Caco-2 (cell line): ENCODE measurements around the gene DPP9. TPM values are rescaled to one million over a fixed set of nuclear protein-coding genes. Genes with fewer than 3 reads are reported as not detected.

ENCODE experiments used
- BruUV-seq: library from RNA; stranded (reverse); fragments of 400-500 nt; replicated peaks from 2 replicates; lab custom pipeline; 2021; lab: Mats Ljungman, UMichigan
- CTCF ChIA-PET: fragments of 300-600 bp; sonication (Branson Sonifier 250); formaldehyde crosslinking; loops from one replicate; lab custom pipeline; 2022; ENCODE audit warnings: antibody characterized with exemption; lab: Charles Lee
- POLR2A ChIA-PET: fragments of 300-600 bp; sonication (Branson Sonifier 250); formaldehyde crosslinking; loops from one replicate; lab custom pipeline; 2022; ENCODE audit warnings: antibody characterized with exemption; lab: Charles Lee
- DNase-seq, 2 experiments: peaks; one replicate each; pipeline versions ENCODE4 v3.0.0 to v3.0.0-alpha.2; 2020 to 2022
- H3K27me3 ChIP-seq: replicated peaks from 2 replicates; pipeline ENCODE4 v1.6.0; 2011; ENCODE audit warnings: low read length; ENCODE audit not compliant: control insufficient read depth, insufficient read depth
- H3K36me3 ChIP-seq: 2 replicates; pipeline ENCODE4 v1.5.1; 2011; ENCODE audit warnings: low read length; ENCODE audit not compliant: control insufficient read depth, insufficient read depth
- H3K4me1 ChIP-seq: fragments of 250-450 bp; sonication (Bioruptor Pico); 2 replicates; pipeline ENCODE4 v1.5.1; 2020; ENCODE audit warnings: mild to moderate bottlenecking
- H3K4me3 ChIP-seq: 2 replicates; pipeline ENCODE4 v1.5.1; 2011; ENCODE audit warnings: low read depth, mild to moderate bottlenecking, control low read depth, low read length
- H3K9me3 ChIP-seq: fragments of 250-450 bp; sonication (Bioruptor Pico); 2 replicates; pipeline ENCODE4 v1.5.1; 2020; ENCODE audit warnings: mild to moderate bottlenecking, moderate library complexity
- H3K27ac Mint-ChIP-seq: one replicate; pipeline ENCODE4 v1.8.0; 2022; ENCODE audit warnings: mixed read lengths; ENCODE audit not compliant: unreplicated experiment
- H3K27me3 Mint-ChIP-seq: one replicate; pipeline ENCODE4 v1.8.0; 2022; ENCODE audit warnings: mixed read lengths; ENCODE audit not compliant: insufficient read depth, unreplicated experiment
- H3K36me3 Mint-ChIP-seq: one replicate; pipeline ENCODE4 v1.8.0; 2022; ENCODE audit warnings: mild to moderate bottlenecking, mixed read lengths; ENCODE audit not compliant: insufficient read depth, unreplicated experiment
- H3K4me1 Mint-ChIP-seq: one replicate; pipeline ENCODE4 v1.8.0; 2022; ENCODE audit warnings: low read depth, mixed read lengths; ENCODE audit not compliant: unreplicated experiment
- H3K4me3 Mint-ChIP-seq: one replicate; pipeline ENCODE4 v1.8.0; 2022; ENCODE audit warnings: mild to moderate bottlenecking, moderate library complexity, mixed read lengths; ENCODE audit not compliant: unreplicated experiment
- H3K9me3 Mint-ChIP-seq: one replicate; pipeline ENCODE4 v1.8.0; 2022; ENCODE audit warnings: mixed read lengths; ENCODE audit not compliant: unreplicated experiment
- CTCF ChIP-seq, 2 experiments: fragments of 200-600 bp in 1 of 2; IDR thresholded peaks; 1 replicate in 1 of 2; 2 replicates in 1 of 2; pipeline versions ENCODE4 v1.5.1 to v1.8.0; 2011 to 2022; ENCODE audit warnings: antibody characterized with exemption in 1 of 2, control low read depth in 1 of 2, inconsistent platforms in 1 of 2, low read depth in 1 of 2, low read length in 1 of 2, mild to moderate bottlenecking in 1 of 2, moderate library complexity in 1 of 2; ENCODE audit not compliant: insufficient read depth in 1 of 2, severe bottlenecking in 1 of 2, unreplicated experiment in 1 of 2
- intact Hi-C: fragments of 100-400 bp; cut with micrococcal nuclease; formaldehyde crosslinking; loops from one replicate; pipeline ENCODE4 v1.10.0; 2022; ENCODE audit not compliant: unreplicated experiment
- total RNA-seq: library from RNA; stranded (reverse); gene quantifications from 2 replicates; pipeline ENCODE4 v1.2.3, GENCODE V29; 2022

DPP9 gene
- total RNA-seq, 1 experiment from 2014 or later: 63.2 TPM

- Mint-ChIP-seq H3K4me3 (no peak overlapping the region), H3K36me3 (peaks cover 23% of the 10 kb centered on the region), H3K4me1 (no peaks in the 10 kb centered on the region), H3K27ac (no peak overlapping the region), H3K9me3 (no peaks in the 10 kb centered on the region), H3K27me3 (no peaks in the 10 kb centered on the region)
- Histone ChIP-seq H3K36me3 (peaks cover 3% of the 10 kb centered on the region), H3K27me3 (no peaks in the 10 kb centered on the region), H3K4me1 (no peaks in the 10 kb centered on the region), H3K4me3 (no peak overlapping the region), H3K9me3 (no peaks in the 10 kb centered on the region)
- CTCF ChIA-PET: no interaction called here
- POLR2A ChIA-PET: interaction anchor here (0.7 kb wide), 1 partner anchor 146 kb away, joined by 7 read pairs; no protein-coding TSS in a partner anchor
- TF ChIP-seq CTCF (IDR thresholded peaks at IDR 0.05; ENCODE audit: insufficient read depth in 1 of 2, low read depth in 1 of 2, low read length in 1 of 2, severe bottlenecking in 1 of 2, unreplicated experiment in 1 of 2): no peak
- BruUV-seq: no TSS peak
- intact Hi-C loops: no loop called here
- DNase-seq: no peak
These were observed 77.9 kb downstream of the DPP9 start for GRCh38 chr19:4645718-4646117.

- TF ChIP-seq CTCF (IDR thresholded peaks at IDR 0.05; ENCODE audit: insufficient read depth in 1 of 2, low read depth in 1 of 2, low read length in 1 of 2, severe bottlenecking in 1 of 2, unreplicated experiment in 1 of 2): no peak
- Mint-ChIP-seq H3K9me3 (no peaks in the 10 kb centered on the region), H3K27me3 (no peaks in the 10 kb centered on the region), H3K36me3 (peaks cover 16% of the 10 kb centered on the region), H3K4me1 (peaks cover 7% of the 10 kb centered on the region), H3K27ac (no peak overlapping the region), H3K4me3 (no peak overlapping the region)
- POLR2A ChIA-PET: no interaction called here
- intact Hi-C loops: no loop called here
- peaks cover 1% of the 10 kb centered on the region; the same call in 1 of the 2 replicates for H3K36me3 ChIP-seq
- H3K4me1 ChIP-seq: peaks cover 8% of the 10 kb centered on the region; the same call in 1 of the 2 replicates
- DNase-seq: no peak
- H3K27me3 ChIP-seq: no peaks in the 10 kb centered on the region
- BruUV-seq: no TSS peak
- H3K9me3 ChIP-seq: no peaks in the 10 kb centered on the region
- CTCF ChIA-PET: no interaction called here
- no peak overlapping the region for H3K4me3 ChIP-seq
These were observed 81.0 kb downstream of the DPP9 start for GRCh38 chr19:4642625-4643024.

GRCh38 chr19:4641132-4641531 lies 82.5 kb downstream of the DPP9 start:
- intact Hi-C loops: no loop called here
- H3K4me1 ChIP-seq: peaks cover 12% of the 10 kb centered on the region; the same call in 1 of the 2 replicates
- POLR2A ChIA-PET: no interaction called here
- no peaks in the 10 kb centered on the region for H3K27me3 ChIP-seq
- no peak for DNase-seq
- Mint-ChIP-seq H3K4me3 (no peak overlapping the region), H3K9me3 (no peaks in the 10 kb centered on the region), H3K36me3 (peaks cover 12% of the 10 kb centered on the region), H3K27me3 (no peaks in the 10 kb centered on the region), H3K4me1 (peaks cover 7% of the 10 kb centered on the region), H3K27ac (no peak overlapping the region)
- H3K9me3 ChIP-seq: no peaks in the 10 kb centered on the region
- no peak for TF ChIP-seq CTCF (IDR thresholded peaks at IDR 0.05; ENCODE audit: insufficient read depth in 1 of 2, low read depth in 1 of 2, low read length in 1 of 2, severe bottlenecking in 1 of 2, unreplicated experiment in 1 of 2)
- no TSS peak for BruUV-seq
- peaks cover 1% of the 10 kb centered on the region; the same call in 1 of the 2 replicates for H3K36me3 ChIP-seq
- CTCF ChIA-PET: no interaction called here
- no peak overlapping the region for H3K4me3 ChIP-seq
